ENCODE data around the gene ADARB2. TPM values are rescaled to one million over a fixed set of nuclear protein-coding genes. Genes with fewer than 3 reads are reported as not detected.

The ADARB2 gene
- total RNA-seq, 4 donors from 2014 or later = 0.32 to 1.6 (median 0.80) TPM

GRCh38 chr10:1735562-1735961, 1.8 kb downstream of the ADARB2 start:
- Histone ChIP-seq H3K4me3 (no peak overlapping the region), H3K4me1 (peaks cover 16% of the 10 kb centered on the region), H3K27me3 (peaks cover 72% of the 10 kb centered on the region), H3K36me3 (no peaks in the 10 kb centered on the region), H3K9me3 (no peaks in the 10 kb centered on the region), H3K27ac (no peak overlapping the region)
- 68% methylated on average over 8 of the region's 8 CpGs for WGBS
- no peak for DNase-seq (ENCODE audit: low spot score in 2 of 2)
- TF ChIP-seq CTCF (IDR thresholded peaks at IDR 0.05) (no peak), POLR2AphosphoS5 (IDR thresholded peaks at IDR 0.05) (no peak), EP300 (IDR thresholded peaks at IDR 0.05) (no peak), POLR2A (IDR thresholded peaks at IDR 0.05) (no peak)

DNA sequence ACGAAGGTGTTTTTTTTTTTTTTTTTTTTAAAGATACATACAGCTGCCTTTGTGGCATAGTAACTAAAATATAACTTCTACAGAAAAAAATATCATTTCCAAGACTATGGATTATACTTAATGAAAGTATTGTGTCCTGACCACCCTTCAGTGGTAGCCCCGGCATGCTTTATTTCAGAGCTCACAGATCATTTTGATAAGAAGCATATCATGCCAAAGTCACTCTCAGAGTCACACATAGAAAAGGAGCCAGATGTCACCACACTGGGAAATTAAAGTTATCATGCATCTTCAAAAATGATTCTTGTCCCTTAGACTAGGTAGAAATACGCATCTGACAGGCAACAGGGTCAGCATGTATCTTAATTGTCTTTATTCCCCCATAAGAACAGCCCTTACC, 3.0 kb downstream of the ADARB2 start:
- Histone ChIP-seq H3K4me1 (peaks cover 16% of the 10 kb centered on the region), H3K27ac (no peak overlapping the region), H3K27me3 (peaks cover 66% of the 10 kb centered on the region), H3K36me3 (no peaks in the 10 kb centered on the region), H3K4me3 (no peak overlapping the region), H3K9me3 (no peaks in the 10 kb centered on the region)
- no peak for DNase-seq (ENCODE audit: low spot score in 2 of 2)
- WGBS = 79% methylated on average over 3 of the region's 3 CpGs
- TF ChIP-seq POLR2AphosphoS5 (IDR thresholded peaks at IDR 0.05) (no peak), POLR2A (IDR thresholded peaks at IDR 0.05) (no peak), CTCF (IDR thresholded peaks at IDR 0.05) (no peak), EP300 (IDR thresholded peaks at IDR 0.05) (no peak)

- WGBS = 83% methylated on average over 8 of the region's 8 CpGs
- Histone ChIP-seq H3K27me3 (peaks cover 61% of the 10 kb centered on the region), H3K36me3 (no peaks in the 10 kb centered on the region), H3K9me3 (no peaks in the 10 kb centered on the region), H3K4me1 (peaks cover 16% of the 10 kb centered on the region), H3K27ac (no peak overlapping the region), H3K4me3 (no peak overlapping the region)
- no peak for DNase-seq (ENCODE audit: low spot score in 2 of 2)
- TF ChIP-seq POLR2A (IDR thresholded peaks at IDR 0.05) (no peak), POLR2AphosphoS5 (IDR thresholded peaks at IDR 0.05) (no peak), CTCF (IDR thresholded peaks at IDR 0.05) (no peak), EP300 (IDR thresholded peaks at IDR 0.05) (no peak)
These were observed 3.6 kb downstream of the ADARB2 start for GRCh38 chr10:1733720-1734119.

- Histone ChIP-seq H3K4me3 (no peak overlapping the region), H3K9me3 (no peaks in the 10 kb centered on the region), H3K27ac (no peak overlapping the region), H3K36me3 (no peaks in the 10 kb centered on the region), H3K27me3 (peaks cover 51% of the 10 kb centered on the region), H3K4me1 (peaks cover 14% of the 10 kb centered on the region)
- WGBS = 64% methylated on average over 17 of the region's 17 CpGs
- no peak for DNase-seq (ENCODE audit: low spot score in 2 of 2)
- TF ChIP-seq EP300 (IDR thresholded peaks at IDR 0.05) = no peak
- TF ChIP-seq POLR2AphosphoS5 (IDR thresholded peaks at IDR 0.05) = no peak
- no peak for TF ChIP-seq CTCF (IDR thresholded peaks at IDR 0.05)
- TF ChIP-seq POLR2A (IDR thresholded peaks at IDR 0.05) = no peak
These were observed 4.7 kb downstream of the ADARB2 start for GRCh38 chr10:1732564-1732996.

GRCh38 chr10:1731592-1731991, 5.7 kb downstream of the ADARB2 start:
- 82% methylated on average over 6 of the region's 6 CpGs for WGBS
- peaks cover 47% of the 10 kb centered on the region for H3K27me3 ChIP-seq
- TF ChIP-seq EP300 (IDR thresholded peaks at IDR 0.05) = no peak
- no peak for TF ChIP-seq POLR2A (IDR thresholded peaks at IDR 0.05)
- TF ChIP-seq CTCF (IDR thresholded peaks at IDR 0.05) = no peak
- no peak for TF ChIP-seq POLR2AphosphoS5 (IDR thresholded peaks at IDR 0.05)
- H3K27ac ChIP-seq = no peak overlapping the region
- DNase-seq (ENCODE audit: low spot score in 2 of 2) = no peak
- no peaks in the 10 kb centered on the region for H3K36me3 ChIP-seq
- peaks cover 4% of the 10 kb centered on the region for H3K4me1 ChIP-seq
- no peaks in the 10 kb centered on the region for H3K9me3 ChIP-seq
- H3K4me3 ChIP-seq = no peak overlapping the region

Measured in suprapubic skin (tissue), 4 donors.